ENCODE data around the gene GALNT9.

GALNT9 gene

GRCh38 chr12:132338311-132338710 lies 8.9 kb upstream of the GALNT9 start:
- DNase-seq, result no peak
- TF ChIP-seq CTCF (IDR thresholded peaks at IDR 0.05; ENCODE audit: borderline replicate concordance, extremely low read depth, low read length, poor library complexity, severe bottlenecking) (no peak), EZH2 (IDR thresholded peaks at IDR 0.05; ENCODE audit: borderline replicate concordance, low read depth, low read length, severe bottlenecking) (no peak)
- H3K9ac ChIP-seq (ENCODE audit: low read depth, low read length), result no peak overlapping the region

GRCh38 chr12:132337557-132337956 lies 8.2 kb upstream of the GALNT9 start:
- H3K9ac ChIP-seq (ENCODE audit: low read depth, low read length), result no peak overlapping the region
- H3K9me3 ChIP-seq (ENCODE audit: insufficient read depth, low read length, severe bottlenecking), result no peaks in the 10 kb centered on the region
- DNase-seq (no peak), ATAC-seq (ENCODE audit: insufficient read depth, low read depth) (no peak)
- no peaks in the 10 kb centered on the region for H3K4me1 ChIP-seq (ENCODE audit: insufficient read depth, low read length)
- no peaks in the 10 kb centered on the region for H3K36me3 ChIP-seq (ENCODE audit: insufficient read depth, low read length)
- H3K4me2 ChIP-seq (ENCODE audit: insufficient read depth, low read length), result no peak overlapping the region
- H4K20me1 ChIP-seq (ENCODE audit: insufficient read depth, low read length), result no peaks in the 10 kb centered on the region
- no peak overlapping the region for H2AFZ ChIP-seq (ENCODE audit: low read depth, low read length)
- no peak overlapping the region for H3K4me3 ChIP-seq (ENCODE audit: low read depth in 1 of 2, low read length in 2 of 2)
- H3K27ac ChIP-seq (ENCODE audit: low read length), result no peak overlapping the region
- no peaks in the 10 kb centered on the region for H3K27me3 ChIP-seq (ENCODE audit: insufficient read depth, low read length, poor library complexity)
- no peaks in the 10 kb centered on the region for H3K79me2 ChIP-seq (ENCODE audit: insufficient read depth, low read length)
- TF ChIP-seq EZH2 (IDR thresholded peaks at IDR 0.05; ENCODE audit: borderline replicate concordance, low read depth, low read length, severe bottlenecking) (no peak), CTCF (IDR thresholded peaks at IDR 0.05; ENCODE audit: borderline replicate concordance, extremely low read depth, low read length, poor library complexity, severe bottlenecking) (no peak)

More at GRCh38 chr12:132338311-132338710, 8.9 kb upstream of the GALNT9 start:
- H3K9me3 ChIP-seq (ENCODE audit: insufficient read depth, low read length, severe bottlenecking), result no peaks in the 10 kb centered on the region
- no peak for ATAC-seq (ENCODE audit: insufficient read depth, low read depth)
- H3K36me3 ChIP-seq (ENCODE audit: insufficient read depth, low read length), result no peaks in the 10 kb centered on the region
- H3K4me3 ChIP-seq (ENCODE audit: low read depth in 1 of 2, low read length in 2 of 2), result no peak overlapping the region
- H3K4me2 ChIP-seq (ENCODE audit: insufficient read depth, low read length), result no peak overlapping the region
- no peaks in the 10 kb centered on the region for H3K79me2 ChIP-seq (ENCODE audit: insufficient read depth, low read length)
- H3K27ac ChIP-seq (ENCODE audit: low read length), result no peak overlapping the region
- no peaks in the 10 kb centered on the region; the same call in 1 of the 2 replicates for H4K20me1 ChIP-seq (ENCODE audit: insufficient read depth, low read length)
- no peaks in the 10 kb centered on the region for H3K4me1 ChIP-seq (ENCODE audit: insufficient read depth, low read length)
- no peaks in the 10 kb centered on the region for H3K27me3 ChIP-seq (ENCODE audit: insufficient read depth, low read length, poor library complexity)
- H2AFZ ChIP-seq (ENCODE audit: low read depth, low read length), result no peak overlapping the region

- H3K9ac ChIP-seq (ENCODE audit: low read depth, low read length), result no peak overlapping the region
- H3K79me2 ChIP-seq (ENCODE audit: insufficient read depth, low read length), result no peaks in the 10 kb centered on the region
- no peak for ATAC-seq (ENCODE audit: insufficient read depth, low read depth)
- H3K9me3 ChIP-seq (ENCODE audit: insufficient read depth, low read length, severe bottlenecking), result no peaks in the 10 kb centered on the region
- TF ChIP-seq CTCF (IDR thresholded peaks at IDR 0.05; ENCODE audit: borderline replicate concordance, extremely low read depth, low read length, poor library complexity, severe bottlenecking), result no peak
- TF ChIP-seq EZH2 (IDR thresholded peaks at IDR 0.05; ENCODE audit: borderline replicate concordance, low read depth, low read length, severe bottlenecking), result no peak
- H3K4me2 ChIP-seq (ENCODE audit: insufficient read depth, low read length), result no peak overlapping the region
- no peak overlapping the region for H3K27ac ChIP-seq (ENCODE audit: low read length)
- H3K27me3 ChIP-seq (ENCODE audit: insufficient read depth, low read length, poor library complexity), result no peaks in the 10 kb centered on the region
- no peak for DNase-seq
- no peaks in the 10 kb centered on the region for H3K4me1 ChIP-seq (ENCODE audit: insufficient read depth, low read length)
- no peaks in the 10 kb centered on the region for H4K20me1 ChIP-seq (ENCODE audit: insufficient read depth, low read length)
- no peak overlapping the region for H2AFZ ChIP-seq (ENCODE audit: low read depth, low read length)
- no peak overlapping the region for H3K4me3 ChIP-seq (ENCODE audit: low read depth in 1 of 2, low read length in 2 of 2)
- no peaks in the 10 kb centered on the region for H3K36me3 ChIP-seq (ENCODE audit: insufficient read depth, low read length)
Measured at GRCh38 chr12:132336451-132337413, 7.3 kb upstream of the GALNT9 start.

Data from DND-41 (cell line).